ENCODE measurements around the gene ACKR3. TPM values are rescaled to one million over a fixed set of nuclear protein-coding genes. Genes with fewer than 3 reads are reported as not detected.

The ACKR3 gene
- total and polyA plus RNA-seq, 10 of the 15 experiments (the other 5 are each of a cell fraction or from before 2014, with no cell fraction given) = 3.0 to 154 (median 6.4) TPM

DNA sequence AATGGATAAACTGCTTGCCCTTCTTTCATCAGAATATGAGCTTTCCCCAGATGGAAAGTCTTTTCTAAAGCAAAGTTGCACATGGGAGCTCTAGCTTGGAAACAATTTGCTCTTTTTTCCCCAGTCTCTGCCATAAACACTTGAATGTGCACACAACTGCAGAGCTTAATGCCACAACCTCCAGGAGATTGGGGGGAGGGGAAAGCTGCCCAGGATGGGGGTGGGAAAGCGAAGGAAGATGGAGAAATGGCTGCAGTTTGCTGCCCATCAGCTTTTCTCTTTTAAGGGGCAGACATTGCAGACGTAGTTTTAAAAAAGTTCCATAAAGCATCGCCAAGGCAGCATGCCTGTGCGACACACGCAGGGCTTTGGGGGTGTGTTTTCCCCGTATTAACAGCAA is 1.5 kb downstream of the ACKR3 start:
- H3K79me2 ChIP-seq (ENCODE audit: control insufficient read depth, insufficient read depth, low read length) = peaks cover 28% of the 10 kb centered on the region
- H3K9ac ChIP-seq (ENCODE audit: control insufficient read depth, insufficient read depth, low read length) = 0 out of 2 replicates have a peak overlapping the region, but pooled peaks have one; percentile 9
- ChIA-PET CTCF (interaction anchor here (0.7 to 5.0 kb wide), 14 partner anchors 12 to 805 kb away, joined by 3 to 300 read pairs (median 4); no protein-coding TSS in a partner anchor), POLR2A (interaction anchor here (0.9 to 4.4 kb wide), 4 partner anchors 13 to 61 kb away, joined by 3 to 27 read pairs (median 20); no protein-coding TSS in a partner anchor), SMC1A (ENCODE audit: uncharacterized antibody, unreplicated experiment) (interaction anchor here (0.7 to 5.6 kb wide), 20 partner anchors 9 to 516 kb away, joined by 3 to 230 read pairs (median 9); no protein-coding TSS in a partner anchor), RAD21 (ENCODE audit: unreplicated experiment) (interaction anchor here (0.7 to 6.7 kb wide), 14 partner anchors 11 to 489 kb away, joined by 3 to 275 read pairs (median 22); no protein-coding TSS in a partner anchor)
- ATAC-seq (no peak), FAIRE-seq (no peak), DNase-seq (ENCODE audit: low read depth, low spot score) (no peak)
- H2AFZ ChIP-seq (ENCODE audit: control insufficient read depth, low read depth, low read length) = no peak overlapping the region
- no peaks in the 10 kb centered on the region; a peak in 1 of 4 replicates for H3K36me3 ChIP-seq (ENCODE audit: control insufficient read depth in 2 of 2, insufficient read depth in 2 of 2, low read length in 1 of 2)
- WGBS (ENCODE audit: insufficient coverage, insufficient replicate concordance, low lambda C conversion rate, missing lambda C conversion rate) = 60% methylated on average over 6 of the region's 6 CpGs
- intact Hi-C loops (cut with micrococcal nuclease; ENCODE audit: unreplicated experiment) (no loop called here), in situ Hi-C loops (cut with MboI) (no loop called here)
- no peaks in the 10 kb centered on the region for H3K27me3 ChIP-seq (replicated peaks in 1 of 2; ENCODE audit: control insufficient read depth in 2 of 2, insufficient read depth in 2 of 2, low read length in 1 of 2)
- TF ChIP-seq MYB (IDR thresholded peaks at IDR 0.05; ENCODE audit: borderline replicate concordance, low read depth, low read length) (no peak), RFX5 (IDR thresholded peaks at IDR 0.05; ENCODE audit: low read depth, low read length) (no peak), BCL11A (IDR thresholded peaks at IDR 0.05; ENCODE audit: low read depth, low read length) (0 out of 2 replicates have a peak, but pooled peaks have one; percentile 3)
- BruUV-seq (replicated peaks) = TSS peak; percentile 65
- H3K4me2 ChIP-seq (ENCODE audit: control insufficient read depth, insufficient read depth) = peak overlapping the region; percentile 83
- peak overlapping the region; percentile 73; the same call in 1 of the 2 replicates for H3K4me3 ChIP-seq
- 0 out of 2 replicates have a peak overlapping the region, but pooled peaks have one; percentile 77 for H3K27ac ChIP-seq (ENCODE audit: control insufficient read depth, insufficient read depth)
- H4K20me1 ChIP-seq (ENCODE audit: control insufficient read depth, insufficient read depth) = peaks cover 2% of the 10 kb centered on the region; the same call in 1 of the 2 replicates
- H3K4me1 ChIP-seq (ENCODE audit: control insufficient read depth, insufficient read depth, low read length) = peaks cover 21% of the 10 kb centered on the region
- no peaks in the 10 kb centered on the region for H3K9me3 ChIP-seq (replicated peaks; ENCODE audit: control insufficient read depth, insufficient read depth, low read length)

- Histone ChIP-seq H3K9me3 (replicated peaks; ENCODE audit: control insufficient read depth, insufficient read depth, low read length) (no peaks in the 10 kb centered on the region), H3K9ac (ENCODE audit: control insufficient read depth, insufficient read depth, low read length) (no peak overlapping the region), H3K4me1 (ENCODE audit: control insufficient read depth, insufficient read depth, low read length) (peaks cover 21% of the 10 kb centered on the region), H3K4me2 (ENCODE audit: control insufficient read depth, insufficient read depth) (peak overlapping the region; percentile 22; the same call in 1 of the 2 replicates), H3K27ac (ENCODE audit: control insufficient read depth, insufficient read depth) (no peak overlapping the region), H3K4me3 (peak overlapping the region; percentile 73; the same call in 1 of the 2 replicates), H3K36me3 (ENCODE audit: control insufficient read depth in 2 of 2, insufficient read depth in 2 of 2, low read length in 1 of 2) (no peaks in the 10 kb centered on the region; a peak in 1 of 4 replicates), H3K79me2 (ENCODE audit: control insufficient read depth, insufficient read depth, low read length) (peaks cover 28% of the 10 kb centered on the region), H4K20me1 (ENCODE audit: control insufficient read depth, insufficient read depth) (peaks cover 2% of the 10 kb centered on the region; the same call in 1 of the 2 replicates), H2AFZ (ENCODE audit: control insufficient read depth, low read depth, low read length) (no peak overlapping the region), H3K27me3 (replicated peaks in 1 of 2; ENCODE audit: control insufficient read depth in 2 of 2, insufficient read depth in 2 of 2, low read length in 1 of 2) (no peaks in the 10 kb centered on the region)
- no peak for ATAC-seq
- ChIA-PET POLR2A (interaction anchor here (4.4 kb wide), 1 partner anchor 27 kb away, joined by 27 read pairs; no protein-coding TSS in a partner anchor), RAD21 (ENCODE audit: unreplicated experiment) (interaction anchor here (1.0 to 6.7 kb wide), 4 partner anchors 36 to 487 kb away, joined by 3 to 275 read pairs (median 18); no protein-coding TSS in a partner anchor), CTCF (interaction anchor here (1.3 to 5.0 kb wide), 3 partner anchors 60 to 496 kb away, joined by 3 to 300 read pairs (median 7); no protein-coding TSS in a partner anchor), SMC1A (ENCODE audit: uncharacterized antibody, unreplicated experiment) (interaction anchor here (1.5 to 4.9 kb wide), 6 partner anchors 10 to 514 kb away, joined by 4 to 27 read pairs (median 10); no protein-coding TSS in a partner anchor)
- intact Hi-C loops (cut with micrococcal nuclease; ENCODE audit: unreplicated experiment) = no loop called here
- DNase-seq (ENCODE audit: low read depth, low spot score) = no peak
- 75% methylated on average over 9 of the region's 9 CpGs for WGBS (ENCODE audit: insufficient coverage, insufficient replicate concordance, low lambda C conversion rate, missing lambda C conversion rate)
- in situ Hi-C loops (cut with MboI) = no loop called here
- no peak for FAIRE-seq
- no TSS peak for BruUV-seq (replicated peaks)
- TF ChIP-seq SREBF1 (IDR thresholded peaks at IDR 0.05; ENCODE audit: low read length) = no peak
- TF ChIP-seq NR2C1 (IDR thresholded peaks at IDR 0.05) = no peak
- TF ChIP-seq, protein P1, sequence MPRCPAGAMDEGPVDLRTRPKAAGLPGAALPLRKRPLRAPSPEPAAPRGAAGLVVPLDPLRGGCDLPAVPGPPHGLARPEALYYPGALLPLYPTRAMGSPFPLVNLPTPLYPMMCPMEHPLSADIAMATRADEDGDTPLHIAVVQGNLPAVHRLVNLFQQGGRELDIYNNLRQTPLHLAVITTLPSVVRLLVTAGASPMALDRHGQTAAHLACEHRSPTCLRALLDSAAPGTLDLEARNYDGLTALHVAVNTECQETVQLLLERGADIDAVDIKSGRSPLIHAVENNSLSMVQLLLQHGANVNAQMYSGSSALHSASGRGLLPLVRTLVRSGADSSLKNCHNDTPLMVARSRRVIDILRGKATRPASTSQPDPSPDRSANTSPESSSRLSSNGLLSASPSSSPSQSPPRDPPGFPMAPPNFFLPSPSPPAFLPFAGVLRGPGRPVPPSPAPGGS (IDR thresholded peaks at IDR 0.05; ENCODE audit: borderline replicate concordance, insufficient read depth, low read depth, low read length, poor library complexity, severe bottlenecking) = no peak
- no peak for TF ChIP-seq FOS (IDR thresholded peaks at IDR 0.05; ENCODE audit: borderline replicate concordance, extremely low read depth, insufficient read length)
- no peak for TF ChIP-seq BACH1 (IDR thresholded peaks at IDR 0.05; ENCODE audit: borderline replicate concordance)
- TF ChIP-seq USF2 (IDR thresholded peaks at IDR 0.05; ENCODE audit: borderline replicate concordance, low read depth, low read length) = no peak
- TF ChIP-seq HCFC1 (IDR thresholded peaks at IDR 0.05; ENCODE audit: low read length) = no peak
- no peak for TF ChIP-seq NRF1 (conservative IDR thresholded peaks at IDR 0.05; ENCODE audit: low read depth, low read length)
- TF ChIP-seq, protein P2, sequence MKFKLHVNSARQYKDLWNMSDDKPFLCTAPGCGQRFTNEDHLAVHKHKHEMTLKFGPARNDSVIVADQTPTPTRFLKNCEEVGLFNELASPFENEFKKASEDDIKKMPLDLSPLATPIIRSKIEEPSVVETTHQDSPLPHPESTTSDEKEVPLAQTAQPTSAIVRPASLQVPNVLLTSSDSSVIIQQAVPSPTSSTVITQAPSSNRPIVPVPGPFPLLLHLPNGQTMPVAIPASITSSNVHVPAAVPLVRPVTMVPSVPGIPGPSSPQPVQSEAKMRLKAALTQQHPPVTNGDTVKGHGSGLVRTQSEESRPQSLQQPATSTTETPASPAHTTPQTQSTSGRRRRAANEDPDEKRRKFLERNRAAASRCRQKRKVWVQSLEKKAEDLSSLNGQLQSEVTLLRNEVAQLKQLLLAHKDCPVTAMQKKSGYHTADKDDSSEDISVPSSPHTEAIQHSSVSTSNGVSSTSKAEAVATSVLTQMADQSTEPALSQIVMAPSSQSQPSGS (IDR thresholded peaks at IDR 0.05; ENCODE audit: low read length) = no peak
- TF ChIP-seq TCF3 (IDR thresholded peaks at IDR 0.05; ENCODE audit: borderline replicate concordance, insufficient read depth, low read depth, low read length) = no peak
Observed at GRCh38 chr2:236572482-236572881, 2.9 kb downstream of the ACKR3 start.
